ENCODE measurements around the gene SMAP2.

SMAP2 gene

GRCh38 chr1:40449684-40450494 lies 76.4 kb downstream of the SMAP2 start, which contains the start of gene ZFP69B:
ZFP69B (plus strand) TSS chr1:40450476; CDS start chr1:40450962, 486 bp downstream.
- Histone ChIP-seq H3K9me3 (ENCODE audit: control insufficient read depth in 2 of 2, low read length in 2 of 2) (peaks cover 2 to 9% of the 10 kb centered on the region in 2 donors), H3K4me3 (ENCODE audit: low read length in 2 of 2) (peak within 1 kb of the TSS; percentile 62 to 83), H3K27me3 (ENCODE audit: control insufficient read depth in 1 of 2, insufficient read depth in 2 of 2, low read length in 2 of 2) (no peaks in the 10 kb centered on the region), H3K36me3 (ENCODE audit: control insufficient read depth in 2 of 2, insufficient read depth in 2 of 2, low read length in 2 of 2) (peaks cover 0 to 2% of the 10 kb centered on the region in 2 donors), H3K27ac (ENCODE audit: low read length) (peak within 1 kb of the TSS; percentile 64), H3K4me1 (ENCODE audit: control insufficient read depth, insufficient read depth, low read length) (peaks cover 9% of the 10 kb centered on the region), H3K9ac (ENCODE audit: low read length in 2 of 2) (peak within 1 kb of the TSS; percentile 65 to 79)

- Histone ChIP-seq H3K27me3 (ENCODE audit: control insufficient read depth in 1 of 2, insufficient read depth in 2 of 2, low read length in 2 of 2) (no peaks in the 10 kb centered on the region), H3K9me3 (ENCODE audit: control insufficient read depth in 2 of 2, low read length in 2 of 2) (peaks cover 2 to 6% of the 10 kb centered on the region in 2 donors), H3K9ac (ENCODE audit: low read length in 2 of 2) (peak overlapping the region; percentile 65 to 79), H3K4me3 (ENCODE audit: low read length in 2 of 2) (peak overlapping the region; percentile 62 to 83), H3K4me1 (ENCODE audit: control insufficient read depth, insufficient read depth, low read length) (peaks cover 9% of the 10 kb centered on the region), H3K36me3 (ENCODE audit: control insufficient read depth in 2 of 2, insufficient read depth in 2 of 2, low read length in 2 of 2) (peaks cover 0 to 2% of the 10 kb centered on the region in 2 donors), H3K27ac (ENCODE audit: low read length) (peak overlapping the region; percentile 64)
Measured at GRCh38 chr1:40450495-40451237, 77.1 kb downstream of the SMAP2 start.

GRCh38 chr1:40451238-40451585 lies 77.7 kb downstream of the SMAP2 start:
- Histone ChIP-seq H3K36me3 (ENCODE audit: control insufficient read depth in 2 of 2, insufficient read depth in 2 of 2, low read length in 2 of 2) (peaks cover 0 to 2% of the 10 kb centered on the region in 2 donors), H3K4me1 (ENCODE audit: control insufficient read depth, insufficient read depth, low read length) (peaks cover 9% of the 10 kb centered on the region), H3K4me3 (ENCODE audit: low read length in 2 of 2) (peak overlapping the region in 1 of 2 donors; percentile 83), H3K27me3 (ENCODE audit: control insufficient read depth in 1 of 2, insufficient read depth in 2 of 2, low read length in 2 of 2) (no peaks in the 10 kb centered on the region), H3K27ac (ENCODE audit: low read length) (no peak overlapping the region), H3K9ac (ENCODE audit: low read length in 2 of 2) (no peak overlapping the region), H3K9me3 (ENCODE audit: control insufficient read depth in 2 of 2, low read length in 2 of 2) (peaks cover 2 to 6% of the 10 kb centered on the region in 2 donors)

GRCh38 chr1:40454873-40455272 lies 81.3 kb downstream of the SMAP2 start:
- Histone ChIP-seq H3K27ac (ENCODE audit: low read length) (no peak overlapping the region), H3K36me3 (ENCODE audit: control insufficient read depth in 2 of 2, insufficient read depth in 2 of 2, low read length in 2 of 2) (peaks cover 11% of the 10 kb centered on the region in 2 donors), H3K9ac (ENCODE audit: low read length in 2 of 2) (no peak overlapping the region), H3K9me3 (ENCODE audit: control insufficient read depth in 2 of 2, low read length in 2 of 2) (peaks cover 11 to 19% of the 10 kb centered on the region in 2 donors), H3K4me1 (ENCODE audit: control insufficient read depth, insufficient read depth, low read length) (peaks cover 9% of the 10 kb centered on the region), H3K4me3 (ENCODE audit: low read length in 2 of 2) (no peak overlapping the region), H3K27me3 (ENCODE audit: control insufficient read depth in 1 of 2, insufficient read depth in 2 of 2, low read length in 2 of 2) (no peaks in the 10 kb centered on the region)

GRCh38 chr1:40462956-40463590 lies 89.5 kb downstream of the SMAP2 start:
- no peak overlapping the region for H3K9ac ChIP-seq (ENCODE audit: low read length in 2 of 2)
- peaks cover 30 to 59% of the 10 kb centered on the region in 2 donors for H3K9me3 ChIP-seq (ENCODE audit: control insufficient read depth in 2 of 2, low read length in 2 of 2)
- H3K27ac ChIP-seq (ENCODE audit: low read length): no peak overlapping the region
- H3K4me3 ChIP-seq (ENCODE audit: low read length in 2 of 2): peak overlapping the region in 1 of 2 donors; percentile 11
- H3K27me3 ChIP-seq (ENCODE audit: control insufficient read depth in 1 of 2, insufficient read depth in 2 of 2, low read length in 2 of 2): no peaks in the 10 kb centered on the region
- H3K4me1 ChIP-seq (ENCODE audit: control insufficient read depth, insufficient read depth, low read length): no peaks in the 10 kb centered on the region
- peaks cover under 1 to 4% of the 10 kb centered on the region in 2 donors for H3K36me3 ChIP-seq (ENCODE audit: control insufficient read depth in 2 of 2, insufficient read depth in 2 of 2, low read length in 2 of 2)

GRCh38 chr1:40469327-40469726 lies 95.8 kb downstream of the SMAP2 start:
- H3K9ac ChIP-seq (ENCODE audit: low read length in 2 of 2): no peak overlapping the region
- H3K27ac ChIP-seq (ENCODE audit: low read length): no peak overlapping the region
- H3K9me3 ChIP-seq (ENCODE audit: control insufficient read depth in 2 of 2, low read length in 2 of 2): peaks cover 19 to 43% of the 10 kb centered on the region in 2 donors
- H3K4me1 ChIP-seq (ENCODE audit: control insufficient read depth, insufficient read depth, low read length): no peaks in the 10 kb centered on the region
- no peak overlapping the region for H3K4me3 ChIP-seq (ENCODE audit: low read length in 2 of 2)
- H3K27me3 ChIP-seq (ENCODE audit: control insufficient read depth in 1 of 2, insufficient read depth in 2 of 2, low read length in 2 of 2): no peaks in the 10 kb centered on the region
- H3K36me3 ChIP-seq (ENCODE audit: control insufficient read depth in 2 of 2, insufficient read depth in 2 of 2, low read length in 2 of 2): no peaks in the 10 kb centered on the region
